ENCODE data around the gene MCOLN2.

MCOLN2 gene

DNA sequence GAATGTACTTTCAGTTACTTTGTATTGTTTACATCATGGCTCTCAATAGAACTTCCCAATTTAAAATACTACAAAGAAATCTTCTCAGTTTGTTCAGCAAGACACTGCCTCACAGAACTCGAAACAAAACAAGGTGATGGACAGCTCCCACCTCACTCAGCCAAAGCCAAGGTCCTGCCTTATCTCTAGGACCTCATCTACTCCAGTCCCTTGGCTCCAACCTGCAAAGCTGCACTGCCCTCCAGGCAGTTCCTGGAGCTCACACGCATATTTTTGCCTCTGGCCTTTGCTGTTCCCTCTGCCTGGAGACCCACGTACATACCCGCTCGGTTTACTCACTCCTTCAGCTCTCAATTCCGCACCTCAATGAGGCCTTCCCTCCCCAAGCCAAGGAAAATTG is 40.3 kb downstream of the MCOLN2 start:
- H3K4me1 ChIP-seq (ENCODE audit: insufficient read depth, poor library complexity, severe bottlenecking), result no peaks in the 10 kb centered on the region
- DNase-seq (ENCODE audit: low spot score), result no peak
- H3K4me3 ChIP-seq (ENCODE audit: severe bottlenecking), result no peak overlapping the region
- no peak for ATAC-seq (ENCODE audit: low read depth)
- H3K27me3 ChIP-seq (ENCODE audit: insufficient read depth, poor library complexity, severe bottlenecking), result no peaks in the 10 kb centered on the region
- no peaks in the 10 kb centered on the region for H3K36me3 ChIP-seq (ENCODE audit: low read depth)
- TF ChIP-seq, protein P1, sequence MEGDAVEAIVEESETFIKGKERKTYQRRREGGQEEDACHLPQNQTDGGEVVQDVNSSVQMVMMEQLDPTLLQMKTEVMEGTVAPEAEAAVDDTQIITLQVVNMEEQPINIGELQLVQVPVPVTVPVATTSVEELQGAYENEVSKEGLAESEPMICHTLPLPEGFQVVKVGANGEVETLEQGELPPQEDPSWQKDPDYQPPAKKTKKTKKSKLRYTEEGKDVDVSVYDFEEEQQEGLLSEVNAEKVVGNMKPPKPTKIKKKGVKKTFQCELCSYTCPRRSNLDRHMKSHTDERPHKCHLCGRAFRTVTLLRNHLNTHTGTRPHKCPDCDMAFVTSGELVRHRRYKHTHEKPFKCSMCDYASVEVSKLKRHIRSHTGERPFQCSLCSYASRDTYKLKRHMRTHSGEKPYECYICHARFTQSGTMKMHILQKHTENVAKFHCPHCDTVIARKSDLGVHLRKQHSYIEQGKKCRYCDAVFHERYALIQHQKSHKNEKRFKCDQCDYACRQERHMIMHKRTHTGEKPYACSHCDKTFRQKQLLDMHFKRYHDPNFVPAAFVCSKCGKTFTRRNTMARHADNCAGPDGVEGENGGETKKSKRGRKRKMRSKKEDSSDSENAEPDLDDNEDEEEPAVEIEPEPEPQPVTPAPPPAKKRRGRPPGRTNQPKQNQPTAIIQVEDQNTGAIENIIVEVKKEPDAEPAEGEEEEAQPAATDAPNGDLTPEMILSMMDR (IDR thresholded peaks at IDR 0.05; ENCODE audit: poor library complexity, severe bottlenecking), result no peak
- H3K9me3 ChIP-seq (ENCODE audit: severe bottlenecking), result no peaks in the 10 kb centered on the region
- no peak overlapping the region for H3K27ac ChIP-seq (ENCODE audit: poor library complexity, severe bottlenecking)

DNA sequence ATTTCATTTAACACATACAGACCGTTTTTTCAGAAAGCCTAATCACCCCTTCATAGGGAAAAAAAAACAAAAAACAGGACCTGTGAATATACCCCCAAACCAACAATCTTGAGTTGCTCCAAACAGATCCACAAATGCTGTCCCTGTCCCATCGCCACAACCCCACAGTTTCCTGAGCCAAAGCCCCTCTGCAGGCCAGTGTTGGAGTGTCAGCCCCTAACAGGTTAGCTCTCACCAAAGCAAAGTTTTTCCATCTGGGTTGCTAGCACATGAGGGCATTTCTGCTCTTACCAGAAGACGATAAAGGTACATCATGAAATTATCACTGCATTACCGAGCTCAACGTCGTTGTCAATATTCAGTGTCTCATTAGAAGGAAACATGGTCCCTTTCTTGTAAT is 40.8 kb downstream of the MCOLN2 start:
- Histone ChIP-seq H3K36me3 (ENCODE audit: low read depth) (no peaks in the 10 kb centered on the region), H3K27me3 (ENCODE audit: insufficient read depth, poor library complexity, severe bottlenecking) (no peaks in the 10 kb centered on the region), H3K9me3 (ENCODE audit: severe bottlenecking) (no peaks in the 10 kb centered on the region), H3K4me3 (ENCODE audit: severe bottlenecking) (no peak overlapping the region), H3K27ac (ENCODE audit: poor library complexity, severe bottlenecking) (no peak overlapping the region), H3K4me1 (ENCODE audit: insufficient read depth, poor library complexity, severe bottlenecking) (no peaks in the 10 kb centered on the region)
- ATAC-seq (ENCODE audit: low read depth) (no peak), DNase-seq (ENCODE audit: low spot score) (no peak)
- TF ChIP-seq, protein P1 (IDR thresholded peaks at IDR 0.05; ENCODE audit: poor library complexity, severe bottlenecking), result no peak

- DNase-seq (ENCODE audit: low spot score) (no peak), ATAC-seq (ENCODE audit: low read depth) (no peak)
- no peak overlapping the region for H3K27ac ChIP-seq (ENCODE audit: poor library complexity, severe bottlenecking)
- H3K9me3 ChIP-seq (ENCODE audit: severe bottlenecking), result no peaks in the 10 kb centered on the region
- peaks cover 5% of the 10 kb centered on the region for H3K4me1 ChIP-seq (ENCODE audit: insufficient read depth, poor library complexity, severe bottlenecking)
- TF ChIP-seq, protein P1 (IDR thresholded peaks at IDR 0.05; ENCODE audit: poor library complexity, severe bottlenecking), result no peak
- H3K4me3 ChIP-seq (ENCODE audit: severe bottlenecking), result no peak overlapping the region
- no peaks in the 10 kb centered on the region for H3K36me3 ChIP-seq (ENCODE audit: low read depth)
- H3K27me3 ChIP-seq (ENCODE audit: insufficient read depth, poor library complexity, severe bottlenecking), result no peaks in the 10 kb centered on the region
These were observed 47.2 kb downstream of the MCOLN2 start for GRCh38 chr1:84949664-84950063.

GRCh38 chr1:84947536-84948410 is 49.1 kb downstream of the MCOLN2 start:
- Histone ChIP-seq H3K4me3 (ENCODE audit: severe bottlenecking) (no peak overlapping the region), H3K27ac (ENCODE audit: poor library complexity, severe bottlenecking) (no peak overlapping the region), H3K36me3 (ENCODE audit: low read depth) (no peaks in the 10 kb centered on the region), H3K4me1 (ENCODE audit: insufficient read depth, poor library complexity, severe bottlenecking) (peaks cover 5% of the 10 kb centered on the region), H3K9me3 (ENCODE audit: severe bottlenecking) (no peaks in the 10 kb centered on the region), H3K27me3 (ENCODE audit: insufficient read depth, poor library complexity, severe bottlenecking) (no peaks in the 10 kb centered on the region)
- TF ChIP-seq, protein P1 (IDR thresholded peaks at IDR 0.05; ENCODE audit: poor library complexity, severe bottlenecking), result no peak
- ATAC-seq (ENCODE audit: low read depth), result no peak
- DNase-seq (ENCODE audit: low spot score), result no peak

GRCh38 chr1:84946631-84947030 is 50.3 kb downstream of the MCOLN2 start:
- Histone ChIP-seq H3K27me3 (ENCODE audit: insufficient read depth, poor library complexity, severe bottlenecking) (no peaks in the 10 kb centered on the region), H3K27ac (ENCODE audit: poor library complexity, severe bottlenecking) (no peak overlapping the region), H3K9me3 (ENCODE audit: severe bottlenecking) (no peaks in the 10 kb centered on the region), H3K4me3 (ENCODE audit: severe bottlenecking) (no peak overlapping the region), H3K36me3 (ENCODE audit: low read depth) (no peaks in the 10 kb centered on the region), H3K4me1 (ENCODE audit: insufficient read depth, poor library complexity, severe bottlenecking) (peaks cover 5% of the 10 kb centered on the region)
- DNase-seq (ENCODE audit: low spot score), result no peak
- TF ChIP-seq, protein P1 (IDR thresholded peaks at IDR 0.05; ENCODE audit: poor library complexity, severe bottlenecking), result no peak
- ATAC-seq (ENCODE audit: low read depth), result no peak

Measured in RWPE2 (cell line).